ENCODE results near the gene SOWAHD. TPM values are rescaled to one million over a fixed set of nuclear protein-coding genes. Genes with fewer than 3 reads are reported as not detected.
"Not testable (repeated sequence)": the region's sequence is repeated elsewhere in the genome, so short reads cannot be mapped to it uniquely, and the experiment has no call there.

The SOWAHD gene
- total RNA-seq = 0.71 TPM
- long read RNA-seq = 0 reads

- no peak for DNase-seq (ENCODE audit: low spot score)
Observed at GRCh38 chrX:119757979-119758730, at the start of gene SOWAHD. TSS of gene SOWAHD (plus strand) at chrX:119758588. CDS start at chrX:119758668, 80 bp downstream.

GRCh38 chrX:119708936-119709335 is 49.5 kb upstream of the SOWAHD start:
- no peak for DNase-seq (ENCODE audit: low spot score)

GRCh38 chrX:119709630-119710029 is 48.8 kb upstream of the SOWAHD start:
- DNase-seq (ENCODE audit: low spot score) = no peak

GRCh38 chrX:119721487-119721886 is 36.9 kb upstream of the SOWAHD start:
- DNase-seq (ENCODE audit: low spot score) = peak; percentile 11

GRCh38 chrX:119721926-119722325 is 36.5 kb upstream of the SOWAHD start:
- DNase-seq (ENCODE audit: low spot score) = no peak

- DNase-seq (ENCODE audit: low spot score) = no peak
Observed at GRCh38 chrX:119726900-119727555, 31.4 kb upstream of the SOWAHD start.

GRCh38 chrX:119728487-119728886 is 29.9 kb upstream of the SOWAHD start:
- DNase-seq (ENCODE audit: low spot score) = no peak

GRCh38 chrX:119729408-119730201 is 28.8 kb upstream of the SOWAHD start:
- no peak for DNase-seq (ENCODE audit: low spot score)

GRCh38 chrX:119734897-119735339 is 23.5 kb upstream of the SOWAHD start:
- DNase-seq (ENCODE audit: low spot score) = no peak

- no peak for DNase-seq (ENCODE audit: low spot score)
Observed at GRCh38 chrX:119735467-119735866, 22.9 kb upstream of the SOWAHD start.

GRCh38 chrX:119736206-119736764 is 22.1 kb upstream of the SOWAHD start:
- DNase-seq (ENCODE audit: low spot score) = no peak

- no peak for DNase-seq (ENCODE audit: low spot score)
Observed at GRCh38 chrX:119738742-119739141, 19.6 kb upstream of the SOWAHD start.

- no peak for DNase-seq (ENCODE audit: low spot score)
Observed at GRCh38 chrX:119745283-119745848, 13.0 kb upstream of the SOWAHD start.

GRCh38 chrX:119750131-119750530 is 8.3 kb upstream of the SOWAHD start:
- not testable (repeated sequence) for DNase-seq (ENCODE audit: low spot score)

- not testable (repeated sequence) for DNase-seq (ENCODE audit: low spot score)
Observed at GRCh38 chrX:119750751-119751150, 7.6 kb upstream of the SOWAHD start.

- no peak for DNase-seq (ENCODE audit: low spot score)
Observed at GRCh38 chrX:119753001-119753400, 5.4 kb upstream of the SOWAHD start.

- DNase-seq (ENCODE audit: low spot score) = no peak
Observed at GRCh38 chrX:119753639-119754257, 4.6 kb upstream of the SOWAHD start.

GRCh38 chrX:119755981-119756533 is 2.3 kb upstream of the SOWAHD start:
- DNase-seq (ENCODE audit: low spot score) = no peak

GRCh38 chrX:119756926-119757635 is 1.3 kb upstream of the SOWAHD start:
- no peak for DNase-seq (ENCODE audit: low spot score)

GRCh38 chrX:119757646-119757978 is 776 bp upstream of the SOWAHD start:
- DNase-seq (ENCODE audit: low spot score) = no peak
